Brain pericyte (primary cell): ENCODE measurements around the gene SLC49A3.
"Not testable (repeated sequence)": the region's sequence is repeated elsewhere in the genome, so short reads cannot be mapped to it uniquely, and the experiment has no call there.

Experiments
- DNase-seq: peaks from one replicate; pipeline ENCODE4 v3.0.0-alpha.2; 2012; ENCODE audit warnings: low read depth, low spot score

Gene SLC49A3

DNA sequence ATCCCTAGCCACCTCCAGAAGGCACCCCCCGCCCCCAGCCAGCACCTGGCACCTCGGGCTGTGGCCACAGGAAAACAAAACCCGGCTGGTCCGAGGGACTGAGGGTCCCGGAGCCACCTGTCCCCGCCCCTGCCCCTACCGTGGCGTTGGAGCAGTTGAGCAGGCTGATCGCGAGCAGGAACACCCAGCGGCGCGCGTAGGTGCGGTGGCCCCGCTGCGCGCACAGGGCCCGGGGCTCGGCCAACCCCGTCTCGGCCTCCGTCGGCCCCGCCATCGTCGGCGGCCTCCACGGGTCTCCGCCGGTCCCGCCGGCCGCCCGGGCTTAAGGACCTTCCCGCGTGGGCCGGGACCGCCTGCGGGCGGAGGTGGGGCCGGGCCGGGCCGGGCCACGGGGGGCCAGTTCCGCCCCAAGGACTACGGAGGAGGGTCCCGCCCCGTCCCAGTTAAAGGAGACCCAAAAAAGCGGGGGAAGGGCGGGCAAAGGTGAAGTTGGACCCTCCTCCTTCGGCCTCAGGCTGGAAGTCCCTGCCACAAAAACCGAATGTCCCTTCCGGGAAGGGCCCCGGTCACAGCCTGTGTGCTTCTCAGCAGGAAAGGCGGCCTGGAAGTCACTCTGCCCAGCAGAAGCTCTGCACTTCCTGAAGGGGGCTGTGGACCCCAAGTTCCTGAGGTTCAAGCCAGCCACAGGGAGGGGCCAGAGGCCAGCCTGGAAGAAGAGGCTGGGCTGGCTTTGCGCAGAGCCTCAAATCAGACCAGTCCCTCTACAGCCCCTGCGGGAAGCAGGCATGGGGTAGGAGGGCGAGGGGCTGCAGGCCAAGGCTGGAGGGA, at the start of gene SLC49A3:
Gene SLC49A3, minus strand, starts transcription at position 298 of the 828 bp plus-strand sequence. Its CDS starts 24 bp downstream, at position 274.
- no peak for DNase-seq

- not testable (repeated sequence) for DNase-seq
Measured at GRCh38 chr4:736561-736960, 47.6 kb upstream of the SLC49A3 start.

GRCh38 chr4:735583-735982, 46.6 kb upstream of the SLC49A3 start:
- no peak for DNase-seq

DNA sequence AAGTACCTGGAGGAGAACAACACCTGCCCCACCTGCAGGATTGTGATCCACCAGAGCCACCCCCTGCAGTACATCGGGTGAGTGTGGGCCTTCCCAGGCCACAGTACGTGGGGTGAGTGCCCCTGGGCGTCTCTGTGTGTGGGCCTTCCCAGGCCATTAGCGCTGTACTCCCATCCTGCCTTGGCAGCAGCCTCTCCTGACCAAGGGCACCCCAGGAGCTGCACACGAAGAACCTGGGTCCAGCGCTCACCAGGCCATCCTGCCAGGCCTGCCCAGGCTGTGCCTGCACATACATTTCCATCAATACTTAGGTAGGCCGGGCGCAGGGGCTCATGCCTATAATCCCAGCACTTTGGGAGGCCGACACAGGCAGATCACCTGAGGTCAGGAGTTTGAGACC, 46.0 kb upstream of the SLC49A3 start:
- no peak for DNase-seq

GRCh38 chr4:734075-734474, 45.1 kb upstream of the SLC49A3 start:
- no peak for DNase-seq

- DNase-seq, result no peak
Measured at GRCh38 chr4:733631-733980, 44.7 kb upstream of the SLC49A3 start.

DNA sequence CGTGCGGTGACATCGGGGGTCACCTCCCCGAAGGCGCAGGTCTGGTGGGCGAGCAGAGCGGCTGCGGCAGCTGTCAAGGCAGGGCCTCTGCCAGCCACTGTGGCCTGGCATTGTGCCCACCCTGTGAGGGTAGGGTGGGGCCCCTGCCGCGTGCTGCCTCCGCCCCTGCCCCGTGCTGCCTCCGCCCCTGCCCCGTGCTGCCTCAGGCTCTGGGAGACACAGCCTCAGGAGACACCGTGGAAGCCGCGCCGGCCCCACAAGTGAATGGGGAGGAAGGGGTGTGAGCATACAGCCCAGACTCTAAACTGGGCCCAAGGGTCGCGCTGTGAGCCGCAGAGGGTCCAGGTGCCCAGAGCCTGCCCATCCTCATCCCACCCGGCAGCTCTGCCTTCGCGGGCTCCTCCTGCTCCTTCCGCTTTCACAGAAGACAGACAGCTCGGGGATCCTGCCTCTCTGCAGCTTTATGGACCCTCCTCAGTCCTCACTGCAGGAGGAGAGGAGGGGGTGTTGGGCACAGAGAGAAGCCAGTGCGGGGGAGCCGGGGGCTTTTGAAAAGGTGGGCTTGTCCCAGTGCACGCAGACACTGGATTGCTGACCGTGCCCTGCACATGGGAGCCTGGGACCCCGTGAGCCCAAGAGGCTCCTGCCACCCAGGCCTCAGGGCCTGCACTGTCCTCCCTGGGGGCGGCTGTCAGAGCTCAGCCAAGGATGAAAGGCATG, 44.1 kb upstream of the SLC49A3 start:
- no peak for DNase-seq

DNA sequence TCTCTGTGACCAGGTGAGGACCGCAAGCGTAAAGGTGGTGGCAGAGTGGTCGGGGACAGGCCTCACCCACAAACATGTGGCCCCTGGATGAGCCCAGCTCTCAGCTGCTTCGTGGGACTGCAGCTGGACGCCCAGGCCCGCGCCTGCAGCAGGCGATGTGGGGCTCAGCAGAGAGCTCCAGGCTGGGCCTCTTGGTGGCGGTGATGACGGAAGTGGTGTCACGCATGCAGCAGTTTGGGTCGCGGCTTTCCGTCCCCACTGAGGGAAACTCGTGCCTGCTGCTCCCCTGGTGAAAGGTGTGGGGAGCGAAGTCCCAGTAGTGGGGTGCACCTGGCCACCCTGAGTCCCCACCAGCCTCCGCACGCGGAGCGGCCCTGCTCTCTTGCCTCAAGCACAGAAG, 43.5 kb upstream of the SLC49A3 start:
- no peak for DNase-seq

GRCh38 chr4:731954-732353, 43.0 kb upstream of the SLC49A3 start:
- not testable (repeated sequence) for DNase-seq

DNA sequence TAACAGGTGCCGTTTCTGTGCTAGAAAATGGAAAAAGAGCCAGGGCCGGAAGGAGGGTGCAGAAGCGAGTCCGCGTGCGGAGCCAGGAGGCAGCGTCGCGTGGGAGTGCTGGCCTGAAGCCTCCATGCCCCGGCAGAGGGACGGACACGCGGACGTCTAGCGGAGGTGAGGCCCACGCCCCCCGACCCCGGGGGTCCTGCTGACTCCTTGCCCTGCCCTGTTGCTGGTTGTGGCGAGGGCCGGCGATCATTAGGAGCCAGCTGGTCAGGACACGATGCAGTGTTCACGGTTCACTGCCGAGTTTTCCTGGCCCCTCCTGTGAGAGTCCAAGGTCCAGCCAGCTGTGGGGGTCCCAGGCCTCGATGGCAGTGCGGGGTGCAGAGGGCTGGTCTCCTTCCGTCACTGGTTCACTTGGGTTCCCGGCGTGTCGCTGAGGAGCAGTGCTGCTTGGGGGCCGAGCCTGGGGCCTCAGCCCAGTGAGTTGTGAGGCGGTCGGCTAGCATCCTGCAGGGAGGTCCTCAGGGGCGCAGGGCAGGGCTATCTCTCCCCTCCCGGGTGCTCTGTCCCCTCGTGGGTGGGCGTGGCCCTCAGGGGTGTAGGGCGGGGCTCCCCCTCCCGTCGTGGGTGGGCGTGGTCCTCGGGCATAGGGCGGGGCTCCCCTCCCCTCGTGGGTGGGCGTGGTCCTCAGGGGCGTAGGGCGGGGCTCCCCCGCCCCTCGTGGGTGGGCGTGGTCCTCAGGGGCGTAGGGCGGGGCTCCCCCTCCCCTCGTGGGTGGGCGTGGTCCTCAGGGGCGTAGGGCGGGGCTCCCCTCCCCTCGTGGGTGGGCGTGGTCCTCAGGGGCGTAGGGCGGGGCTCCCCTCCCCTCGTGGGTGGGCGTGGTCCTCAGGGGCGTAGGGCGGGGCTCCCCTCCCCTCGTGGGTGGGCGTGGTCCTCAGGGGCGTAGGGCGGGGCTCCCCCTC, 42.3 kb upstream of the SLC49A3 start:
- not testable (repeated sequence) for DNase-seq

- DNase-seq, result no peak
Measured at GRCh38 chr4:730511-730910, 41.6 kb upstream of the SLC49A3 start.

DNA sequence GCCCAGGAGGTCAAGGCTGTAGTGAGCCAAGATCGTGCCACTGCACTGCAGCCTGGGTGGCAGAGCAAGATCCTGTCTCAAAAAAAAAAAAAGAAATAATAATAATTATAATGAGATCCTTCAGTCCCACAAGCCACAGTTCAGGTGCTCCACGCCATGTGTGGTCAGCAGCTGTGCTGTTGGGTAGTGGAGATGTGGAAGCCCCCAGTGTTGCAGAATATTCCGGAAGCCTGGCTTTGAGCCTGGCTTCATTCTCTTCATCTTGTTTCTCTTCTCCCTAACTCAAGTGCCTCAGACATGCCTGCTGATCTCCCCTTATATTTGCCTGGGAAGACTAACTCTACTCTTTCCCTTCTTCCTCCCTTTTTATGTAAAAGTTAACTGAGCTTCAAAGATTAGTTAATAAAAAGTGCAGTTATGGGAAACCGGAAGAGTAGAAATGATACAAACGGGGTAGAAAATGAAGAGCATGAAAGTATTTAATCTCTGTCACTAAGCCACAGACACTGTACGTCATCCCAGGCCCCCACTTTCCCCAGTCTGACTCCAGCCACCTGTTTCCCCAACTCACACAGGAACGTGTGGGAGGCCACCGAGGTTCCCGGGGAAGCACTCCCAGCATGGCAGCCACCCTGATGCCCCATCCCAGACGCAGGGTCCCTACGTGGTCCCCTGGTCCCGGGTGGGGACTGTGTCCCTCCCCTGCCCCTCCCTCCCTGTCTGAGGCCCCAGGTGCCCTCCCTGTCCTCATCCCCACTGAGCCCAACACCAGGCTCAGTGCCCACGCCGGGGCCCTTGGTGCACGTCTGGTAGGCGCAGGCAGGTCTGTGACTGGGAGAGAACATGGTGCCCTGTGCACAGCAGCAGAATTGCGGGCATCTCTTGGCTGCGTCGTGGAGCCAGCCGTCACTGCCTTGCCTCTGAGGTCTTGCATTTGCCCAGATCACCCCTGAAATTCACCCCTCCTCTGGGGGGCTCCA, 40.7 kb upstream of the SLC49A3 start:
- no peak for DNase-seq

DNA sequence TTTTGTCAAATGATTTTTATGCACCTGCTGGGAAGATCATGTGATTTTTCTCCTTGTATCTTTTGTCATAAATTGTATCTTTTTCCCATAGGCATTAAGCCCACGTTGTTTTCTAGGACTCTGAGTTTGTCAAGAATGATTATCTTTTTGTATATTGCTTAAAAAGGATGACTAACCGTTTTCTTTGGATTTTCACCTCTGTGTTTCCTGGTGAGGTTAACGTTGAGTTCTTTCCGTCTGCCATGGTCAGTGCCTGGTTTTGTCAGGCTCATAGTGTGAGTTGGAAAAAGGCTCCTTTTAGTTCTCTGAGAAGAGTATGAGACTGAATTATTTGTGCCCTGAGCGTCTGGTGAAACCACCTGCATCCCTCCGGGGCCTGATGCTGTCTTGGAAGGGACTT, 38.6 kb upstream of the SLC49A3 start:
- no peak for DNase-seq

GRCh38 chr4:726838-727237, 37.9 kb upstream of the SLC49A3 start:
- no peak for DNase-seq

DNA sequence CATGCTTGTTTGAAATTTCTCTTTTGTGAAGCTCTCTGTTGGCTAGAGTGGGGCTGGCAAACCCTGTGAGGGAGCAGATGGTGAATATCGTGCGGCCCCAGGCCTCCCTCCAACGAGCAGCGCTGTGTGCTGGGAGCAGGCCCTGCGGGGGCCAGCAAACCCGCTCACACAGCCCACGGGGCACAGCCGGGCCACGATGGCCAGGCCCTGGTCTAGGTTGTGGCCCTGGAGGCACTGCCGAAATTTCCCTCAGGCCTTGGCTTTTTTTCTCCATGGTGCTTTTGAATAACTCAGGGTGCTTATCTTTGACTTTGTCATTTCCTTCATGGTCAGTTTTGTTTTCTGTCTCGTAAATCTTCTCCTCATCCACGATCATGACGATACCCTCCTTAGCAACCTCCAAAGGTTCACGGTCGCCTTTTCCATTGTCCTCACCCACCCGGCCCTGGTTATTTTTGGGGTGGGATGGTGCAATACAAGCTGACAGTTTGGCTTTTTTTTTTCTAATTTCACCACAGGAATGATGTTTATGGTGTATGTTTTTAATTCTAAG, 37.4 kb upstream of the SLC49A3 start:
- no peak for DNase-seq

- no peak for DNase-seq
Measured at GRCh38 chr4:725391-726234, 36.7 kb upstream of the SLC49A3 start.

GRCh38 chr4:723751-724530, 35.0 kb upstream of the SLC49A3 start:
- DNase-seq, result no peak

DNA sequence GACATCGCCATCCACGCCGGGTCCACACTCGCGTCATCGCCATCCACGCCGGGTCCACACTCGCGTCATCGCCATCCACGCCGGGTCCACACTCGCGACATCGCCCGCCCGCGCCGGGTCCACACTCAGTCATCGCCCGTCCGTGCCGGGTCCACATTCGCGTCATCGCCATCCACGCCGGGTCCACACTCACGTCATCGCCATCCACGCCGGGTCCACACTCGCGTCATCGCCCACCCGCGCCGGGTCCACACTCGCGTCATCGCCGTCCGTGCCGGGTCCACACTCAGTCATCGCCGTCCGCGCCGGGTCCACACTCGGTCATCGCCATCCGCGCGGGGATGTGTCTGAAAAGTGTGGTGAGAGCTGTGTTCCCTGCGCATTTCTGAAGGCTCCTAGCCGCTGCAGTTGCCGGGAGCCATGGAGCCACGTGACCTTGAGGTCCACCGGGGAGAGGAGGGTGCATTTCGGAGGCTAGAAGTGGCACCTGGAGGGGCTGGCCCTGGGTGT, 34.0 kb upstream of the SLC49A3 start:
- no peak for DNase-seq
